Neural progenitor cell (in vitro differentiated cells): ENCODE measurements around the gene ZCCHC4.

ENCODE experiments used
- EZH2 ChIP-seq: fragments of 200-600 bp; sonication (generic); IDR thresholded peaks from 2 replicates; pipeline ENCODE4 v1.6.1; 2017; ENCODE audit warnings: antibody characterized with exemption, mild to moderate bottlenecking, moderate library complexity
- TF ChIP-seq, protein P1 (sequence below): fragments of 200-600 bp; sonication (generic); IDR thresholded peaks from 2 replicates; pipeline ENCODE4 v1.5.1; 2017; ENCODE audit warnings: antibody characterized with exemption, mild to moderate bottlenecking

DNA sequence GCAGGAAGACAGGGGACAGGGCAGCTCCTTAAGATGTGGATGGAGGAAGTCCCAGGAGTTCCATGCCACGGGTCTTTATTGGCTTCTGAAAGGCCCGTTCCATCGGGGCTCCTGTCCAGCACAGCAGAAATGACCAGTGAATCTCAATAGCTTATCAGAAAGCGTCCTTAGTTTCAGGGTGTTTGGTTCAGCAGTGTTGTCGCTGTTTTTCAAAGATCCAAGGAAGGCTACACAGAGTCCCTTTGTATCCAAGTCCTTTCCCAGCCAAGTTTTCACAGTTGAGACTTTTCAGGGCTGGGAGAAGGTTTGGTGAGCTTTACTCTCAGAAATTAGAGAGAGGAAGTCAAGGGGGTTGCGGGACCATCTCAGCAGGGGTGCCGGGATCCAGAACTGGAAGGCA is 5.0 kb upstream of the ZCCHC4 start:
- TF ChIP-seq, protein P1, sequence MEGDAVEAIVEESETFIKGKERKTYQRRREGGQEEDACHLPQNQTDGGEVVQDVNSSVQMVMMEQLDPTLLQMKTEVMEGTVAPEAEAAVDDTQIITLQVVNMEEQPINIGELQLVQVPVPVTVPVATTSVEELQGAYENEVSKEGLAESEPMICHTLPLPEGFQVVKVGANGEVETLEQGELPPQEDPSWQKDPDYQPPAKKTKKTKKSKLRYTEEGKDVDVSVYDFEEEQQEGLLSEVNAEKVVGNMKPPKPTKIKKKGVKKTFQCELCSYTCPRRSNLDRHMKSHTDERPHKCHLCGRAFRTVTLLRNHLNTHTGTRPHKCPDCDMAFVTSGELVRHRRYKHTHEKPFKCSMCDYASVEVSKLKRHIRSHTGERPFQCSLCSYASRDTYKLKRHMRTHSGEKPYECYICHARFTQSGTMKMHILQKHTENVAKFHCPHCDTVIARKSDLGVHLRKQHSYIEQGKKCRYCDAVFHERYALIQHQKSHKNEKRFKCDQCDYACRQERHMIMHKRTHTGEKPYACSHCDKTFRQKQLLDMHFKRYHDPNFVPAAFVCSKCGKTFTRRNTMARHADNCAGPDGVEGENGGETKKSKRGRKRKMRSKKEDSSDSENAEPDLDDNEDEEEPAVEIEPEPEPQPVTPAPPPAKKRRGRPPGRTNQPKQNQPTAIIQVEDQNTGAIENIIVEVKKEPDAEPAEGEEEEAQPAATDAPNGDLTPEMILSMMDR = no peak
- no peak for TF ChIP-seq EZH2
